Subcutaneous adipose tissue (tissue), 4 donors: Measurements from ENCODE around the gene AHDC1. TPM values are rescaled to one million over a fixed set of nuclear protein-coding genes. Genes with fewer than 3 reads are reported as not detected.

ENCODE experiments used
- CTCF ChIP-seq: fragments of 450-650 bp; IDR thresholded peaks from one replicate; pipeline ENCODE4 v1.5.1; 2016; ENCODE audit warnings: low read depth, mild to moderate bottlenecking, control low read depth, antibody characterized with exemption, moderate library complexity
- total RNA-seq, 4 donors: library from RNA; depleted of rRNA; stranded (reverse); fragments of >200 nt; gene quantifications; one replicate each; pipeline ENCODE4 v1.1.0, GENCODE V29; 2016

Gene AHDC1
- total RNA-seq, 4 donors from 2014 or later = 2.9 to 13.6 (median 7.1) TPM

DNA sequence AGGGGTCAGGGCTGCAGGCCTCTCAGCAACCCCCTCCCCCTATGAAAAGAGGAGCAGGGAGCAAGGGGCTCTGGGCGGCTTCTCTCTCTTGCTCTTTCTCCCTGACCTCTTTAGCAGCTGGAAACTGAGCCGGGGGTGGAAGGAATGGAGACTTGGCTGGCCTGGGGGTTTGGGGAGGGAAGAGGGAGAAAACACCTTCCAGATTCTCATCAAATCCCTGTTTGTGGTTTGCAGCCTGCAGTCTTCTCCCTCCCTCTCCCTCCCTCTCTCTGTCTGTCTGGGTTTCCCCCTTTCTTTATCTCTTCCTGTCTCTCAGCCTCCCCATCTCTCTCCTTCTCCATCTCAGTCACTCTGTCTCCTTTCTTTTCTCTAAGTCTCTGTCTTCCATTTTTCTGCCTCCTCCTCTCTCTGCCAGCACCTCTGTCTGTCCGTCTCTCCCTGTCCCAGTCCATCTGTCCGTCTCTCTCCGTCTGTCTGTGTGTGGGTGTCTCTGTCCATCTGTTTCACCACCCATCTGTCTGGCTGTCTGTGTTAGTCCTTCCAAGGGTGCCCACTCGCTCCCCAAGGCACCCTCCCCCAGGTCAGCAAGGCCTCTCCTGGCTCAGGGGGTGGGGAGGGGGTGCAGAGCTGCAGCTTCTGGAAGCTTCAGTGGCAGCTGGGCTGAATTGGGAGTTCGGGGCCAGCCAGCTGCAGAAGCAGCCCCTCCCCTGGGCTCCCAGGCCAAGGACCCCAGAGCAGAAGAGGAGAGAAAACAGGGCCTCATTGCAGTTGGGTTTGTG, 6.2 kb downstream of the AHDC1 start:
- no peak for TF ChIP-seq CTCF

DNA sequence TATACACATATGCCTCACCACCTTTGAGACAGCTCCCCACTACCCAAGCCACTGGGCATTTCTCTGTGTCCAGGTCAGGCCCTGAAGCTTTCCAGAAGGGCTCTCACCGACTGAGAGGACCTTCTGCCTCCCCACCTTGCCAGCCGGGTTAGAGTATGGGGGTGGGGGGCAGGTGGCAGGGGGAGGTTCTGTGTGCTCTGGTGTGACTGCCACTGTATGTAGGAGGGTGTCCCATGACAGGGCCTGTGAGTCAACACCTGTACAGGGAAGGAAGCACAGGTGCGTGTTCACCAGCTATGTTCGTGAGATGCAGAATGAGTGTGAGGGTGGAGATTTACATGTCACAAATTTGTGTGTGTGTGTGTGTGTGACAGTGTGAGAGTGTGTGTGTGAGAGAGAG, 7.0 kb downstream of the AHDC1 start:
- TF ChIP-seq CTCF = no peak

- no peak for TF ChIP-seq CTCF
Observed at GRCh38 chr1:27596261-27596660, 7.7 kb downstream of the AHDC1 start.

- no peak for TF ChIP-seq CTCF
Observed at GRCh38 chr1:27595597-27595996, 8.3 kb downstream of the AHDC1 start.

GRCh38 chr1:27594564-27595510, 9.1 kb downstream of the AHDC1 start:
- TF ChIP-seq CTCF = no peak

DNA sequence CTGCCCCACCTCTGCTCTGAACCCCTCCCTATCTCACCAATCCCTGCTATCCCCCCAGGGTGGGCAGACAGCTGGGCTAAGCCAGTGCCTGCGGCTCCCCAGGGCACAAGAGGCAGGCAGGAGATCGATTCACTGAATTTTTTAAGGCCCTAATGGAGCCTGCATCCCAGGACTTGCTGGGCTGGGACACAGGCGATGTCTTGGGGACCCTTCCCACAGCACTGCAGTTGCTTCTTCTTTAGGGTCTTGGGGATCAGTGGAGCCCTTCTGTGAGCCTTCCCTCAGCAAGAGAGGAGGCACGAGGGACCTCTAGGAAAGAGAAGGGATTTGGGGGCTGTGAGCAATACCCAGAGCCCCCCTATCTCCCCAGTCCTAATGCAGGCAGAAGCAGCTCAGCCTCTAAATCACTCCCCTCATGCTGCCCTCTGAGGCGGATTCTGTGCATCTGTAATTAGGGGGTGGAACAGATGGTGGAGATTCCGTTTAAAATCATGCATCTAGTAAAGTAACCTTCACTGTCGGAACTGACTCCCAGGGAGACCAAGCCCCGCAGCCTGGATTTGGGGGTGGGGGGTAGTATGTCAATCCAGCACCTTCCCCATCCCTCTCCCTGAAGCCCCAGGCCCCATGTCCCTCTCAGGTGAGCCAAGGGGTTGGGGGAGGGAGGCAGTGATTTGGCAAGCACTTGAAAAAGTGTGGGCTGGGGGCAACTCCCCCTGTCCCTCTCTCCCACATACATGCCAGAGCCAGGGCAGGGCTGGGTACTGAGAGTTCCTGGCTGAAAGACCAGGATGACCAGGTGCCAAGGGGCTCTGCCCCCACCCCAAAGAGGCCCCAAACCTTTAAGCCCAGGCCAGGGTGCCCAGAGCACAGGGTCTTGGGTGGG, 10.0 kb downstream of the AHDC1 start:
- TF ChIP-seq CTCF = no peak
